ENCODE measurements around the gene ATAD3A.

ATAD3A gene

DNA sequence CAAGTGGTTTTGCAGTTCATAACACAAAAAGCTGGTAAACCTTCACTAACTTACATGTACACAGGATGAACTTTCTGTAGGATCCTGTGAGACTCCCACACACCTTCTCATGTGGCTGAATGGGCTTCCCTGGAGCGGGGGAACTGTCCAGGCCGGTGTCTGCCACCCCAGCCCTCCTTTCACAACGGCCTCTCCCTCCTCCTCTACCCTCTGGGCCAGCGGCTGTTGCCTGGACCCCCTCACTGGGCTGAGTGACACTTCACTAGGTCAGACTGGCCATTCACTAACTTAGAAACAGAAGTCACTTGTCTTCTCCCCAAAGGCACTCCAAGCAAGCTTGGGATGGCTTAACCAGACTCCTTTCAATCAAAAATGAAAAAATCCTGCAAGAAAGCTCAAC is 46.6 kb downstream of the ATAD3A start:
- DNase-seq = no peak

DNA sequence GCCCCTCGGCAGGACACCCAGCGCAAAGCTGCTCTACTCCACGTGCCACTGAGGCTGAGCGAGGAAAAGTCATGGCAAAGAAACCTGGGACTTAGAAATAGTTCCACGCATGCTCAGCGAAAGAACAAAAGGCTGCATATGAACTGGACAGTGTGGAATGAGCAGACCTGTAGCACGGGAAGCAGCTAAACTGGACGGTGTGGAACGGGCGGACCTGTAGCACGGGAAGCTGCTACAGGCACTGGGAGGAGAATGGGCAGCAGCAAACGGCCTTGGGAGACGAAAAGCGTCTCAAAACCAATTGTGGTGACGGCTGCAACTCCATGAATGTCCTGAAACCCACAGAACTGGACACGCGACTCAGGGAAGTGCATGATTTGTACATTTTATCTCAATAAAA is 47.1 kb downstream of the ATAD3A start:
- no peak for DNase-seq

DNA sequence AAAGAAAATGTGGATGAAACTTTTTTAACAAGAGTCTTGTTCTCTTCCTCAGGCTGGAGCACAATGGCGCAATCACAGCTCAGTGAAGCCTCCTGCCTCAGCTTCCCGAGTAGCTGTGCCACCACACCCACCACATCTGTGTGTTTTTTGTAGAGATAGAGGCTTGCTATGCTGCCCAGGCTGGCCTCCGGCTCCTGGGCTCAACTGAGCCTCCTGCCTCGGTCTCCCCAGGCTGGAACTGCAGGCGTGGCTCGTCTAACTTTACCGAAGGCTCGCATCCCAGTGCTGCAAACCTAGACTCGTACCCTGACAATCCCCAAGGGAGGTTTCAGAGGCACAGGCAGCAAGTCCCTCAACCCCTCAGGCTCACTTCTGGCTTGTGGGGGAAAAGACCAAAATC is 48.2 kb downstream of the ATAD3A start:
- DNase-seq = no peak

DNA sequence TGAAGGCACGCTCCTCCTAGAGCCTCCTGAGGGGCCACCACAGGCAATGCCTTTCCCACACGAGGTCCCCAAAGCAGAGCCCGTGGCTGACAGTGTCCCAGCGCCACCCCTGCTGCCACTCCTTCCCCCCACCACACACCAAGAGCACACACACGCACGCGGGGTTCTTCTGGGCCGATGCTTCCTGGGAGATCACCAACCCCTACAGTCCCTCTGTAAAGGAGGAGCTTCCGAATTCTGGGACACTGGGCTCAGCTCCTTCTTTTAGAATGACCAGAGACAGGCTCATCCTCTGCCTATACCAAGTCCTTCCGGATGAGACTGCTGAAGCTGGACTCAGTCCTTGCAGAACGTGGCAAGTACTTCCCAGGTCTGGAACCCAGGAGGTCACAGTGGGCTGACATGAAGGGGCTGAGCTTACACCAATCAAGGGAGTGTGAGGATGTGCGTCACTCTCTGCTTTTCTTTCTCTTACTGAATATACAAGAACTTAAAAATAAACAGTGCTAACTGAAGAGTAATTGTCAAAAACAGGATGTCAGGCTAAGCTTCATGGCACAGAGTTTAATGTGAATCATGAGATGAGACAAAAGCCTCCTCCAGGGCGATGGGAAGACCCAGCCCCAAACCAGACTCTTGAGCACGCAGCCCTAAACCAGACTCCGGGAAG is 50.0 kb downstream of the ATAD3A start:
- no peak for DNase-seq

DNA sequence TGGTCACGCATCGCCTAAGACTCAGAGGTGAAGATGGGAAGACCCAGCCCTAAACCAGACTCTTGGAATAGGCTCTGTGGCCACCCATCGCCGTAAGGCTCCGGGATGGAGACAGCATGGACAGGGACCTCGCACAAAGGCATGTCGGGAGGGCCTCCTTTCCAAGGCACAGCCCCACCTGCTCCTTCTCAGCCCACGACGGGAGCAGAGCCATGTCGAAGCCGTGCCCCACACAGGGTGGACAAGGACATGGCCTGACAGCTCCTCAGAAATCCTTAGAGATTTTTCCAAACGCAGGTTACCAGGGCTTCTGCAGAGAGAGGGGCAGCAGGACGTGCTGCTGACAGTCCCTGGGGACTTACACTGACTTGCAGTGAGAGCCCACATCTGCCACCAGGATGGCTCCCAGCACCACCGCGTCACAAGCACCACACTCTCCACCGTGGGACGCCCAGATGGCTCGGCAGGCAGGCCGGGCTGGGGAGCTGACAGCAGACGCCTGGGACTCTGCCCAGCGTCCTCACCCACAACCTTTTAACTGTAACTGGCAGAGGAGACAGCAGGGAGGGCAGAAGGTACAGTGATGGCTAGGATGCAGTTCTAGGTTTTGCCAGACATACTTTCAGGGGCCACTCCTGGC is 50.7 kb downstream of the ATAD3A start:
- no peak for DNase-seq

DNA sequence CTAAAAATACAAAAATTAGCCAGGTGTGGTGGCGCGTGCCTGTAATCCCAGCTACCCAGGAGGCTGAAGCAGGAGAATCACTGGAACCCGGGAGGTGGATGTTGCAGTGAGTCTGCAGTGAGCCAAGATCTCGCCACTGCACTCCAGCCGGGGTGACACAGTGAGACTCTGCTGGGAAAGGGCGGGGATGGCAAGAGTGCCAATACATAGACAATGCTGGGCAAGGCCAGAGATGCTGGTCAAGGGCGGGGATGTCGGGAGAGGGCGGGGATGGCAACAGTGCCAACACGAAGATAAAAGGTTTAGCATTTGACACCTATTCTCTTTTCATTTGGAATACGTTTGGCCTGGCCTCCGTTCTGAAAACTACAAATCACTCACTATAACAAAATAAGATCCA is 51.7 kb downstream of the ATAD3A start:
- no peak for DNase-seq

DNA sequence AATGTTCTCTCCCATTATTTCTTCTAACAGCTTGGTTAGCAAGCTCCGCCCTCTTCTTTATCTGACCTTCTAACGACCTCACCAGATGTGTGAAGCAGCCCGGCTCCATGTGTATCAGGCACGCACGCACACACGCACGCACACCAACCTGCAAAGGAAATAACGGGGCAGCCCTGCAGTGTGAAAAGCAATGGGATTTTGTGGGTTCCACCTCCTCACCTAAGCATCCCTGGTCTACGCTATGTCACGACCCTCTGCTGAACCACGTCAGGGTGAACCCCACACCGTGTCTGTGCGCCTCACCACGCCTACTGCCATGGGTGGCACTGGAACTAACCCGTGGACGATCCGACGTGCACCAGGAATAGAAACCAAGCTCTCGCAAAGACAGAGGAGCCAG is 52.3 kb downstream of the ATAD3A start:
- DNase-seq = no peak

DNA sequence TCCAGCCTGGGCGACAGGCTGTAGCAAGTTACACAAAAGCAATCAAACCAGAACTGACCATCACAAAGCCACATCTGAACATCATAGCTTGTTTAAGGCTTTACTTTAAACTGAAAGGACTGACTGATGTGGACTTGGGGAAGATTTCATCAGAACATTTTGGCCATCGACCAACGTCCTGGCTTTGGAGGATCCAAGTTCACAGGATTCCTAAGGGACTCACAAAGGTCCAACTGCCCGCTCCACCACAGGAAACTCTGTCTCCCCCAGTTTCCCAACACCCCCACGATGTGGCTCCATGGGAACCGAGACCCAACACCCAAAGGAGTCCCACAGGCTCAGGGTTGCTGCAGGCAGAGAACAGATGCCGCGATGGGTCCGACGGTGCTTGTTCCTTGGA is 53.4 kb downstream of the ATAD3A start:
- no peak for DNase-seq

DNA sequence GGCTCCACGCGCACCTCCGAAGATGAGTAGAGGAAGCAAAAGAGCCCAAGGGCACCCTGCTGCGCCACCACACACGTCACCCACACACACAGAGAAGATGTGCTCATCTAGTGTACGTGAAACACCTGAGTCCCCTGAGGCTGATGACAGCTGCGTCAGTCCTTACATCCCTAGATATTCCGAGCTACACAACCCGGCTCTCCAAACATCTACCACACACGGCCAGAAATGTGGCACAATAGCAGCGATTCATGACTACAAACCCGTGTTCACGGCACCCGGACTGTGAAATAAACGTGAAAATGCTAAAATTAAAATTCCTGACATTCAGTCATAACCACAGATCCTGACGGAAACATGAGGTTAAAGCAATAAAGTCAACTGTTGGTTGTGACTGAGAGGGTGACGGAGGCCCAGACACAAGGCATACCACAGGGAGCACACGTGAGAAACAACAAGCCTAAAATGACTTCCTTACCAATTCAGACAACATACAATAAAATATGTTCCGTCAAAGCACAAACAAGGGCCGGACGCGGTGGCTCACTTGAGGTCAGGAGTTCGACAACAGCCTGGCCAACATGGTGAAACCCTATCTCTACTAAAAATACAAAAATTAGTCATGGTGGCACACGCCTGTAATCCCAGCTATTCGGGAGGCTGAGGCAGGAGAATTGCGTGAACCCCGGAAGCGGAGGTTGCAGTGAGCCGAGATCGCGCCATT is 55.4 kb downstream of the ATAD3A start:
- no peak for DNase-seq

DNA sequence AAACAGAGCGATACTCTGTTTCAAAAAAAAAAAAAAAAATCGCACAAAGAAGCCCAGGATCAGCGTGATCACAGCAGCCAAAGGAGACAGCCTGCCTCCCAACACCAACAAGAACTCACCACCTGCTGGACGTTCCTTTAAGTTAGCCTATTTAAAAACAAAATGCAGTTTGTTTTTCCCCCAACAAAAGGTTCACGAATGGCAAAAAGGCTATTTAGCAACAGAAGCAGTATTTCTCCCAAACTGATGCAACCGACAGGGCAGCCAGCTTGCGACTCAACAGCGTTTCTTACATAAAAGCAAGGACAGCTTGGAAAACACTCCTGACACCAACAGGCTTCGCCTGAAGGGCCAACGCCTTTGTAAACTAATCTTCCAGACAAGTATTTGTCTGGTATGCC is 55.9 kb downstream of the ATAD3A start:
- no peak for DNase-seq

DNA sequence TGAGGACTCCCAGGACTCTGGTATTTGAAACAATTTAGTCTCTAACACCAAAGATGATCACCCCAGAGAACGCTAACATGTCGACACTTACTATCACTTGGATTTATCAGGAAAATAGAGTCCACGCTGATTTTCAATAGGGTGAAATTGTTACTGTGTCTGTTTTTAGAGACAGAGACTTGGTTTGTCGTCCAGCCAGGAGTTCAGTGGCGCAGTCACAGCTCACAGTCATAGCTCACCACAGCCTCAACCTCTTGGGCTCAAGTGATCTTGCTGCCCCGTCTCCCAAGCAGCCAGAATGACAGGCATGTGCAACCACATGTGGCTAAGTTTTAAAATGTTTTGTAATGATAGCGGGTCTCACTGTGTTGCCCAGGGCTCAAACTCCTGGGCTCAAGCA is 57.4 kb downstream of the ATAD3A start:
- no peak for DNase-seq

DNA sequence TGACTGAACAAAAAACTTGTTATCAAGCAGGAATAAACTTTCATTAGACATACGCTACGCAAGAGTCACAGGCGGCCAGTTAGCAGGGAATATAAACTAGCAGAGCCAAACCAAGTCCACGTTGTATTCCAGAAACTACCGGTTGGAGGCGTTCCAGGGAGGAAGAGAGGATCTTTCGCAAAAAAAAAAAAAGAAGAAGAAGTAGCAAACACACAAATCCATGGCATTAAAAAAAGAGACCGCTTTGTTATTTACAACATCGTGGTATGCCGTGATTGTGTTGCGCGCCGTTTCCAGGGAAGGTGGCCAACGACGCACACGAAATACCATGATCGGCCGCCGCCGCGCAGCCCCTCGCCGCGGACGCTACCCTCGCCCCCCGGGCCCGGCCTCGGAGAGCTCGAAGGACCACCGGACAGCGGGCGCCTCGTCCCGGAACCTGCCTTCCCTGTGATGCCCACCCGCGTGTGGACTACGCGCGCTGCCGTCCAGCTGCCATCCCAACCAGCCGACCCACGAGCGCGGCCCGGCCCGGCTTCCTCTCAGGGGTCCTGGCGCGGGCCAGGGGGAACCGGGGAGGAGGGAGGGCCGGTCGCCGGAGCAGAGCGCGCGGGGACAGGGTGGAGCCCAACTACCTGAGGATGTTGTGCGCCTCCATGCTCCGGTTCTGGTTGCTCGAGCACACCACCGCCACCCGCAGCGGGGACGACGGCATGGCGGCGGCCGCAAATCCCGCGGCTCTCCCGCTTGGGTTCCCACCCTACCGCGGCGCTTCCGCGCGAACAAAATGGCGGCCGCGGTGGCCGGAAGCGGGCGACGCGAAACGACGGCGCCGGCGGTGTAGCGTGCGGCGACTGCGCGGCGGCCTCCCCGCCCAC is 62.1 kb downstream of the ATAD3A start:
- peak; percentile 61 for DNase-seq

DNA sequence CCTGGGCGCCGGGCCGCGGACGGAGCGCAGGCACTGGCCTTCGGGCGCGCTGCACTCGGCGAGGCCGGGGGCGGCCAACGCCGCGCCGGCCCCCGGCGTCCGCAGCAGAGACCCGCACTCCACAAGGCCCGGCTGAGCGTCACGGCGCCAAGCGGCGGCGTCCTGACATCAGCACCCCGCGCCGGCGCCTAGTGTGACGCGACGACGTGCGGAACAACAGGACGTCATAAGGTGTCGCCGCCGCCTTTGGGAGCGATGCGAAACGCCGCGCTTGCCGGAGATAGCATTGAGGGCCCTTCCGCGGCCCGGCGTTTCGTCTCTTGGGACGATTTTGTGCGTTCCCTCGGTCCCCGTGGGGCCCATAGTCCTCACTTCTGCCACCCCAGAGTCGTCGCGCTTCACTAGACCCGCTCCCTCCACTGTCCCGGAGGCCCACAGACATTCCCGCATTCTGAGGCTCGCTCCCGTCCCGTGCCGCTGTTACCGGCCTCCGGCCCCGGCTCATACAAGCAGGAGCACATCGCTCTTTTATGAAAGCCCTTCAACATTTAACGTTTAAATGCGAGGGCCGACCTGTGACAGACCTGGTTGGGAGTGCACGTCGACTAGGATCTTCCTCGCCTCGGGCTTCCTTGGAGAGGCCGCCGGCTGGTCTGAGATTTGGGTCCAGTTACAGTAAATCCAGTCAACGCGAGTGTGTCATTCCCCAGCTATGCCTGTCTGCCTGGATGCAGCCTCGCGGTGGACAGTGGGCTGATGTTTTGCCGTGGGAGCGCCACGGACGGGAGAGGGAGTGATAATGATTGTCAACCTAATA is 63.0 kb downstream of the ATAD3A start, which contains the start of gene SSU72:
Gene SSU72 (minus strand): TSS at position 143 of the 817 bp plus-strand sequence. CDS start 306 bp downstream, outside the sequence.
- DNase-seq = peak; percentile 83

DNA sequence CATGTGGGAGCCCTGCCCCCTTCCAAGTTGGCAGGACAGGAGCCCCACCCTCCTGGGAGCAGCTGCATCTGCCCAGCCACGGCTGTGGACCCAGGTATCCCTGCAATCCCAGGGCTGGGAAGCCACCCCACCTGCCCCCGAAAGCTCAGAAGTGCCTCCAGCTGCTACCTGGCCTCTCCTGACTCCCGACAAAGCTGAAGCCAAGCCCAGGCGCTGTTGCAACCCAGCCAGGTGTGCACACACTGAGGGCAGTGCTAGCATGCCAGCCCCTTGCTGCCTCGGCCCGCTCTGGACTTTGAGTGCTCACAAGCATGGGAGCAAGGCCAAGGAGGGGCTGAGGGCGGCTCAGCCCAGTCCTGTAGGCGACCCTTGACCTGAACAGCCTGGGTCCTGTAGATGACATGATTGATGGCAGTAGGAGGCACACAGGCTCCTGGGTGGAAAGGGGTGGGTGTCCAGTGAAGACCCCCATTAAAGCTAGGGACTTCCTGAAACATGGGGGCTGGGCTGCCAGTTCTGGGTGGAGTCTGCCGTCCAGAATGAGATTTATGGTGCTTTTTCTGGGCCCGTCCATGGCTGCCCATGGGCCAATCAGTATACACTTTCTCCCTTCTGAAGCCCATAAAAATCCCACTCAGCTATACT is 65.5 kb downstream of the ATAD3A start:
- no peak for DNase-seq

DNA sequence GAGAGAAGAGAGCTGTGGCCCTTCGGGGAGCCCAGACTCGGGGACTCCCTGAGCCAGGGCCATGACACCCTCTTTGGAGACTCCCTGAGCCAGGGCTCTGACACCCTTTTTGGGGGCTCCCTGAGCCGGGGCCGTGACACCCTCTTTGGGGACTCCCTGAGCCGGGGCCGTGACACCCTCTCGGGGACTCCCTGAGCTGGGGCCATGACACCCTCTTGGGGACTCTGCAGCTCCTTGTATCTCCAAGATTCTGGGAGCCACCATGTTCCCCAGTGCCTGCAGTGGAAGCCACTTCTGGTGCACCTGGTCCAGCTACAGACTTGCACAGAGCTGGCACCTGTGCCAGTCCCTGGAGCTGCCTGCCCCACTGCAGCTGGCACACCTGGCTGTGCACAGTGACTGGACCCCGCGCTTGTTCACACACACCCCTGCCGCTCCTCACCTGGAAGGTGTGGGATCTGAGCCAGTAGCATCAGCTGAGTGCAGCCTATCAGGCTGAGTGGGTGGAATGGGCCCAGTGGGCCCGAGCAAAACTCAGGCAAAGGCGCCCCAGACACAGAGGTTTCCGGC is 66.5 kb downstream of the ATAD3A start:
- DNase-seq = no peak

DNA sequence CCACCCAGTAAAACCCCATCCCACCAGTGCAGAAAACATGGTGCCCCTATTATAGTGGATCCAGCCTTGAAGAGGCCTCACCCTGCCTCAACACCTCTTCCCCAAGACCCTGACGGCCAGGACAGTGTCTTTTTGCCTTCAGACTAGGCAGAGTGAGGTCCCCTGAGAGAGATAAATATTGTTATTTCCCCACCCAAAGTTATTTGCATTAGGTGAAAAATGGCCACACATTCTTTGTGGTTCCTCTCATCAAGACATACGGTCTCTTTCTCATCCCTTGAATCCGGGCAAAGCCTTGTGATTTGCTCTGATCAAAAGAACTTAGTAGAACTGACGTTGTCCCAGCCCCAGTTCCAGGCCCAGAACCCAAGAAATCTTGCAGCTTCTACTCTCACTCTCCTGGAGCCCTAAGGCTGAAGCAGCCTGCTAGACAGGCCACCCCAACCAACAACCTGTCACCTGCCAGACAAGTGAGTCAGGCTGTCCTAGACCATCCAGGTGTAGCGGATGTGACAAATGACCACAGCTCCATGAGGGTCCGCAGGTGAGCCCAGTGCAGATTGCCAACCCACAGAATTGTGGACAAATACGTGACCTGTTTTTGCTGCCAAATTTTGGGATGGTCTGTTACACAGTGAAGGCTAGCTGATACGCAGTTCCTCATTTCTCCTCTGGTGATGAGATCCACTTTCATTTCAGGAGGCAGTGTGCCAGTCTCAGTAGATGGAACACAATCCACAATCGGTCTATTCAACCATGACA is 70.8 kb downstream of the ATAD3A start:
- no peak for DNase-seq

DNA sequence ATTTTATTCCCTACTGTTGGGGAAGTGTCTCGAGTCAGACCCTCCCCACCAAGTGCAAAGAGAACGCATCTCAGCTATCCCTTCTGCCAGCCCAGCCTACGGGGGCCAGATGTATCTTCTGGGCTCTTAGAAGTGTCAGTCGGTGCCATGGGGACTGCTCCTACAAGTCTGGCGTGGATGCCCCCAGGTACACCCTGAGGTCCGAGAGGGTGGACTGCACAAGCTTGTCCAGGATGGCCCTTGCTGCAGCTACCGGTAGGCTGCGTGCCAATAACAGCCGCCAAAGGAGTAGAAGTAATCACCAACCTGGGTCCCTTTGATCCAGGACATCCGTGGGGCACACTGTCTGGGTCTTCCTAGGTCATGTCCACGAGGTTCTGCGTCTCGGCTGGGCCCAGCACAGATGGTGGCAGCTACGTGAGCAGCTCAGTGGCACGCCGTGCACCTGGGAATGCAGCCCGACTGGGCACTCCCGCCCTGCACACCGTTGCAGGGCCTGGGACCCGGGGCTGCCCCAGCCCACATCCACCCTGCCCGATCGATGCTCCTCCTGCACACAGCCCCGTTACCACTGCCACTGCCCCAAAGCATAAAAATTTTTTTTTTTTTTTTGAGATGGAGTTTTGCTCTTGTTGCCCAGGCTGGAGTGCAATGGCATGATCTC is 71.5 kb downstream of the ATAD3A start:
- no peak for DNase-seq
